Renal pelvis (tissue), 4 donors: ENCODE results near the gene LUZP2. TPM values are rescaled to one million over a fixed set of nuclear protein-coding genes. Genes with fewer than 3 reads are reported as not detected.

Experiments
- DNase-seq: peaks from one replicate; pipeline ENCODE4 v3.0.0-alpha.2; 2013
- polyA plus RNA-seq, 3 donors: library from polyadenylated mRNA; unstranded; fragments of 120-200 nt; gene quantifications; one replicate each; pipeline ENCODE4 v1.2.1, GENCODE V29; 2013; ENCODE audit not compliant: insufficient read length in 3 of 3

LUZP2 gene
- polyA plus RNA-seq, 3 donors, result 1.1 to 2.2 (median 1.7) TPM

GRCh38 chr11:24559315-24559714 is 62.5 kb downstream of the LUZP2 start:
- DNase-seq, result no peak

GRCh38 chr11:24560324-24560723 is 63.5 kb downstream of the LUZP2 start:
- no peak for DNase-seq

GRCh38 chr11:24567380-24567779 is 70.5 kb downstream of the LUZP2 start:
- DNase-seq, result no peak

- DNase-seq, result no peak
Measured at GRCh38 chr11:24572376-24572775, 75.5 kb downstream of the LUZP2 start.

GRCh38 chr11:24574461-24574860 is 77.6 kb downstream of the LUZP2 start:
- DNase-seq, result no peak

GRCh38 chr11:24575392-24575791 is 78.5 kb downstream of the LUZP2 start:
- no peak for DNase-seq

GRCh38 chr11:24585192-24585591 is 88.3 kb downstream of the LUZP2 start:
- no peak for DNase-seq

- DNase-seq, result no peak
Measured at GRCh38 chr11:24587635-24588034, 90.8 kb downstream of the LUZP2 start.

- DNase-seq, result no peak
Measured at GRCh38 chr11:24588081-24588480, 91.2 kb downstream of the LUZP2 start.

- DNase-seq, result no peak
Measured at GRCh38 chr11:24589064-24589463, 92.2 kb downstream of the LUZP2 start.

- DNase-seq, result no peak
Measured at GRCh38 chr11:24591283-24591682, 94.4 kb downstream of the LUZP2 start.

- DNase-seq, result no peak
Measured at GRCh38 chr11:24592360-24592759, 95.5 kb downstream of the LUZP2 start.

- no peak for DNase-seq
Measured at GRCh38 chr11:24593332-24593731, 96.5 kb downstream of the LUZP2 start.

GRCh38 chr11:24594401-24594800 is 97.5 kb downstream of the LUZP2 start:
- DNase-seq, result no peak

- no peak for DNase-seq
Measured at GRCh38 chr11:24598641-24599040, 101.8 kb downstream of the LUZP2 start.

GRCh38 chr11:24609192-24610119 is 112.6 kb downstream of the LUZP2 start:
- peak; percentile 33 for DNase-seq

- DNase-seq, result no peak
Measured at GRCh38 chr11:24615451-24616160, 118.8 kb downstream of the LUZP2 start.

- no peak for DNase-seq
Measured at GRCh38 chr11:24617856-24618255, 121.0 kb downstream of the LUZP2 start.

GRCh38 chr11:24619900-24620299 is 123.0 kb downstream of the LUZP2 start:
- DNase-seq, result no peak

GRCh38 chr11:24622262-24622661 is 125.4 kb downstream of the LUZP2 start:
- no peak for DNase-seq

GRCh38 chr11:24623121-24623520 is 126.3 kb downstream of the LUZP2 start:
- DNase-seq, result no peak

GRCh38 chr11:24624432-24624831 is 127.6 kb downstream of the LUZP2 start:
- DNase-seq, result no peak

GRCh38 chr11:24625975-24626374 is 129.1 kb downstream of the LUZP2 start:
- DNase-seq, result no peak
